GM18498 (cell line): ENCODE data around the gene RMND1.
"Not testable (repeated sequence)": the region's sequence is repeated elsewhere in the genome, so short reads cannot be mapped to it uniquely, and the experiment has no call there.

Experiments used
- ATAC-seq: cut with Tn5 transposase; IDR thresholded peaks from one replicate; pipeline ENCODE4 v1.9.1; 2021; ENCODE audit warnings: mild to moderate bottlenecking, moderate library complexity; ENCODE audit not compliant: unreplicated experiment

The RMND1 gene

GRCh38 chr6:151451950-151452749 lies at the start of gene RMND1:
Gene RMND1 (minus strand): TSS chr6:151452126. CDS start chr6:151445811, 6,315 bp downstream.
- peak; percentile 97 for ATAC-seq

- ATAC-seq = no peak
These were observed 47.6 kb upstream of the RMND1 start for GRCh38 chr6:151499551-151499950.

GRCh38 chr6:151498327-151498726 lies 46.4 kb upstream of the RMND1 start:
- peak; percentile 82 for ATAC-seq

GRCh38 chr6:151497905-151498304 lies 46.0 kb upstream of the RMND1 start:
- peak; percentile 44 for ATAC-seq

GRCh38 chr6:151495380-151495779 lies 43.5 kb upstream of the RMND1 start:
- no peak for ATAC-seq

GRCh38 chr6:151494936-151495320 lies 43.0 kb upstream of the RMND1 start:
- no peak for ATAC-seq

GRCh38 chr6:151494235-151494935 lies 42.5 kb upstream of the RMND1 start:
- no peak for ATAC-seq

GRCh38 chr6:151493804-151494234 lies 41.9 kb upstream of the RMND1 start, which contains the start of gene CCDC170:
Gene CCDC170 (plus strand): TSS chr6:151494017. CDS start chr6:151494129, 112 bp downstream.
- no peak for ATAC-seq

GRCh38 chr6:151493161-151493803 lies 41.4 kb upstream of the RMND1 start:
- no peak for ATAC-seq

- no peak for ATAC-seq
These were observed 39.1 kb upstream of the RMND1 start for GRCh38 chr6:151490996-151491395.

GRCh38 chr6:151488226-151488625 lies 36.3 kb upstream of the RMND1 start:
- no peak for ATAC-seq

GRCh38 chr6:151483994-151484393 lies 32.1 kb upstream of the RMND1 start:
- ATAC-seq = no peak

- peak; percentile 47 for ATAC-seq
These were observed 30.4 kb upstream of the RMND1 start for GRCh38 chr6:151482290-151482689.

GRCh38 chr6:151481786-151482185 lies 29.9 kb upstream of the RMND1 start:
- peak; percentile 25 for ATAC-seq

GRCh38 chr6:151478670-151479069 lies 26.7 kb upstream of the RMND1 start:
- no peak for ATAC-seq

GRCh38 chr6:151477726-151478125 lies 25.8 kb upstream of the RMND1 start:
- no peak for ATAC-seq

- peak; percentile 62 for ATAC-seq
These were observed 24.0 kb upstream of the RMND1 start for GRCh38 chr6:151475653-151476523.

GRCh38 chr6:151464702-151465101 lies 12.8 kb upstream of the RMND1 start:
- no peak for ATAC-seq

- no peak for ATAC-seq
These were observed 9.7 kb upstream of the RMND1 start for GRCh38 chr6:151461673-151462072.

- not testable (repeated sequence) for ATAC-seq
These were observed 3.9 kb upstream of the RMND1 start for GRCh38 chr6:151455751-151456398.
